Measurements from ENCODE around the gene NCOR1.
A peak's percentile ranks its signal among the peaks of the same experiment; 100 is the strongest.
"Not testable (repeated sequence)": the region's sequence is repeated elsewhere in the genome, so short reads cannot be mapped to it uniquely, and the experiment has no call there.

Gene NCOR1

GRCh38 chr17:16085066-16085699 lies 130.2 kb downstream of the NCOR1 start:
- DNase-seq (ENCODE audit: low spot score): no peak

DNA sequence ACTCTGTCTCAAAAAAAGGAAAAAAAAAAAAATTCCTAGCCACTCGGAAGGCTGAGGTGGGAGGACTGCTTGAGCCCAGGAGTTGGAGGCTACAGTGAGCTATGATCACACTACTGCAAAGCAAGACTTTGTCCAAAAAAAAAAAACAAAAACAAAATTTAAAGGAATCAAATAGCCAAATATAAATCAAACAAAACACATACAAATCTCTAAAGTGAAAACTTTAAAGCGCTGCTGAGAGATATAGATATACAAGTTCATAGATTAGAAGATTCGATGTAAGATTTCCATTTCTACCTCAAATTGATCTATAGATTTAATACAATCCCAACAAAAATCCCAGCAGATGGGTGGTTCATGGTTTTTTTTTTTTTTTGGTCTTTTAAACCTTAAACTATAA lies 132.1 kb downstream of the NCOR1 start:
- DNase-seq (ENCODE audit: low spot score): no peak

DNA sequence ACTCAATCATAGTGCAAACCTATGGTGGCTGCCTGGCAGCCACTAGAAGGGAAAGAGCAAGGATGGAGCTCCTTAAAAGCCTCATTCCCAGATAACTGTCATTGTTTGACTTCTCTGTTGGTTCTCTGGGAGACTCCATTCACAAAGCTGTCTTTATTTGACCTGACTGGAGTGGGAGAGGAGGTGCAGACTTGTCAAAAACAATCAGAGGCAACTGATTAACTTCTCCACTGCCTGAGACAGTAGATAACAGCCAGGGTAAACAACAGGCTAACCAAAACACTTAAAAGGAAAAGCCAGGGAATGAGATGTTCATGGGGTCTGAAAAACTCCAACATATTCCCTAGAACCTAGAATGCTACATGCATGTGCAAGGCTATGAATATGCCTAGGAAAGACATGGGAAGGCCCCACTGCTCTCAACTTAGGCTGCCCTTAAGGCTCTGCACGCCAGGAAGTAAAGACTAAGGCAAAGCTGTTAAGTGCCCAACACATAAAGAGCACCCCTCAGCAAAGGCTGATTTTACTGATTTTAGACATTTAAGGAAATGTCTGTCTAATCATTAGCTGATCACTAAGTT lies 133.7 kb downstream of the NCOR1 start:
- no peak for DNase-seq (ENCODE audit: low spot score)

GRCh38 chr17:16080366-16080765 lies 135.0 kb downstream of the NCOR1 start:
- no peak for DNase-seq (ENCODE audit: low spot score)

DNA sequence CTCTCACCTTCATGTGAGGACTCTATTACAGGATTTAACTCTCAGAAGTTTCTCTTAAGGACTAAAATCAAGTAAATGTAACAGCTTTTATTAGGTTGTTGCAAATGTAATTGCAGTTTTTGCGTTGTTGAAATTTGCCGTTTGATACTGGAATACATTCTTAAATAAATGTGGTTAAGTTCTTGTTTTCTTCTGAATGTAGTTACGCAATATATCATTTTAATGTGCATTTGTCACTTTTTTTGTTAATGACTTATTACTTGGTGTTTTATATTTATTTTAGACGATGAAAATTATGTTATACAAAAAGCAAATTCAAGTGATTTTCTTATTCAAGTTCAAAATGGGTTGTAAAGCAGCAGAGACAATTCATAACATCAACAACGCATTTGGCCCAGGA lies 139.4 kb downstream of the NCOR1 start:
- no peak for DNase-seq (ENCODE audit: low spot score)

DNA sequence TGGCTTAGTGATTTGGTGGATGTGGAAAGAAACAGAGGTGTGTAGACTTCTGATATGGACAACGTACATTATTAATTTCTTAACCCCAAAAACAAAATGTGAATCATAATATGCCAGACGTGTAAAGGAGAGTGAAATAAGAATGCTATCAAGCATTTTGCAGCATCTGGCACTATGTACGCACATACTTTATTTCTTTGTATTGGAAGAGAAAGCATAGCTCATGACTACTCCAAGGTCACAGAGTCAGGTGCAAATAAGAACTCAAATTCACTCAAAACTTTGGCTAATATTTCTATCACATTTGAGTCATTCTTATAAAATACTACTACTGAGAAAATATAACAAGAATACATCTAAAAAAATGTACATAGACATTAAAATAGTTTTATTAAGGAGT lies 140.9 kb downstream of the NCOR1 start:
- DNase-seq (ENCODE audit: low spot score): no peak

DNA sequence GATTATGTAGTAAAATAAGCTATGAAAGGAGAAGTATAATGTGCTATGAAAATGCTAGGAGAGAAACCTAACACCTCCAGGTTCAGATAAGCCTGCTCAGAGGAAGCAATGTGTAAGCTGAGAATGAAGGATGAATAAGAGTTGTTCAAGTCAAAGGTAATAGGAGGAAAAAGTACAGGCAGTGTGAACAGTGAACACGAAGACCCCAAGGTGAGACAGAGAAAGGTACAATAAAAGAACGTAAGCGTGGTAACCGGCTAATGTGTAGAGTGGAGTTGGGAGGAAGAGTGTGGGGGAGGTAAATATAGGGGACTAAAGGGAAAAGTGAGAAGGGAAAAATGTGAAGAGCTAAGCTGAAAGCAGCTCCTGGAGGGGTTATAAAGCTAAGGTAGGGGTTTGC lies 141.5 kb downstream of the NCOR1 start:
- DNase-seq (ENCODE audit: low spot score): no peak

DNA sequence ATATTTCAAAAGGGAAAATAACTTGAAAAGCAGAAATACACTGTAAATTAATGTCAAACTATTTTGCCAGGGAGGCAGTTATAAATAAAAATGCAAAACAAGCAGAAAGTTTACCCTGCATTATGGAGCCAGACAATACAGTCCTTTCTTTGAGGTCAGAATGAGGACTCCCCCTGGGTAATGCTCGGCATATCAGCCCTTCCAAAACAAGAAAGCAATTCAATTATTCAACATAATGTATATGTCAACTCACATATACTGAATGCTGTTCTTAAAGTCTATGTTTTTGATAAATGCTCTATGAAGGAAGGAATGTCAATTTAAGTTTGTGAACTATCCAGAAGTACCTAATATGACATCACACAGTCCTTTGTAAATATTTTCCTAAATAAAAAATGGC lies 143.3 kb downstream of the NCOR1 start:
- DNase-seq (ENCODE audit: low spot score): no peak

- no peak for DNase-seq (ENCODE audit: low spot score)
Observed at GRCh38 chr17:16068323-16068722, 147.0 kb downstream of the NCOR1 start.

- DNase-seq (ENCODE audit: low spot score): no peak
Observed at GRCh38 chr17:16066125-16066524, 149.2 kb downstream of the NCOR1 start.

GRCh38 chr17:16061631-16062030 lies 153.7 kb downstream of the NCOR1 start:
- no peak for DNase-seq (ENCODE audit: low spot score)

DNA sequence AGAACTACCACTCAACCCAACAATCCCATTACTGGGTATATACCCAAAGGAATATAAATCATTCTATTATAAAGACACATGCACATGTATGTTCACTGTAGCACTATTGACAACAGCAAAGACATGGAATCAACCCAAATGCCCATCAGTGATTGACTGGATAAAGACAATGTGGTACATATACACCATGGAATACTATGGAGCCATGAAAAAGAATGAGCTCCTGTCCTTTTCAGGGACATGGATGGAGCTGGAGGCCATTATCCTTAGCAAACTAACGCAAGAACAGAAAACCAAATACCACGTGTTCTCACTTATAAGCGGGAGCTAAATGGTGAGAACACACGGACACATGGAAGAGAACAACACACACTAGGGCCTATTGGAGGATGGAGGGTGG lies 160.2 kb downstream of the NCOR1 start:
- not testable (repeated sequence) for DNase-seq (ENCODE audit: low spot score)

DNA sequence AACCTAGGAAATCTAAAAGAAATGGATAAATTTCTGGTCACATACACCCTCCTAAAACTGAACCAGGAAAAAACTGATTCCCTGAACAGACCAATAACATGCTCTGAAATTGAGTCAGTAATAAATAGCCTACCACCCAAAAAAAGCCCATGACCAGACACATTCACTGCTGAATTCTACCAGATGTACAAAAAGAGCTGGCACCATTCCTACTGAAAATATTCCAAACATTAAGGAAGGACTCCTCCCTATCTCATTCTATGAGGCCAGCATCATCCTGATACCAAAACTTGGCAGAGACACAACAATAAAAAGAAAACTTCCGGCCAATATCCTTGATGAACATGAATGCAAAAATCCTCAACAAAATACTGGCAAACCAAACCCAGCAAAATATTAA lies 162.8 kb downstream of the NCOR1 start:
- no peak for DNase-seq (ENCODE audit: low spot score)

GRCh38 chr17:16050844-16051243 lies 164.5 kb downstream of the NCOR1 start:
- DNase-seq (ENCODE audit: low spot score): no peak

- no peak for DNase-seq (ENCODE audit: low spot score)
Observed at GRCh38 chr17:16048811-16049449, 166.4 kb downstream of the NCOR1 start.

DNA sequence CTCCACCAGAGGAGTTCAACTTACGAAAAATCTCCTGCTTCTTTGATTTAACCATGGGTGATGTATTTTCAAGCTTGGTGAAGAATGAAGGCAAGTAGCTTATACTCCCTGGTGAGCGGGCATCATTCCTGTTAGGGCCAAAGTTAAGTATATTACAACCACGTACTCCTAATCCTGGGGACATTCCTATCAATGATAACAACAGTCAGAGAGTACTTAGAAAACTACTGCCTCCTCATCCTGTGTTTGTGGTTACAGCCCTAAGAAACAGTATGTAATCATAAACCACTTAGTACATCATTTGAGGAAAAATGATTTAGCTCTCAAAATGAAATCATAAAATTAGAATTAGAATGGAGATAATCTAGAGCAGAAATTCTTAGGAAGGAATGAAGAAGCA lies 168.4 kb downstream of the NCOR1 start:
- DNase-seq (ENCODE audit: low spot score): no peak

- DNase-seq (ENCODE audit: low spot score): no peak
Observed at GRCh38 chr17:16044487-16044886, 170.8 kb downstream of the NCOR1 start.

- DNase-seq (ENCODE audit: low spot score): no peak
Observed at GRCh38 chr17:16040710-16041251, 174.6 kb downstream of the NCOR1 start.

GRCh38 chr17:16037636-16038035 lies 177.7 kb downstream of the NCOR1 start:
- DNase-seq (ENCODE audit: low spot score): no peak

DNA sequence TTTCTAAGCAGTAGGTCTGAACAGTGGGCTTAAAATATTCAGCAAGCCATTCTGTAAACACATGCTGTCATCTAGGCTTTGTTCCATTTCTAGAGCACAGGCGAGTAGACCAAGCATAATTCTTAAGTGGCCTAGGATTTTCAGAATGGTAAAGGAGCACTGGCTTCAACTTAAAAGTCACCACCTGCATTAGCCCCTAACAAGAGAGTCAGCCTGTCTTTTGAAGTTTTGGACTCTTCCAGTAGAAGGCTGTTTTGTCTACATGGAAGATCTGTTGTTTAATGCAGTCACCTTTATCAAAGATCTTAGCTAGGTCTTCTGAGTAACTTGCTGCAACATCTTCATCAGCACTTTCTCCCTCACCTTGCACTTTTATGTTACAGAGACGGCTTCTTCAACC lies 179.1 kb downstream of the NCOR1 start:
- DNase-seq (ENCODE audit: low spot score): no peak

- no peak for DNase-seq (ENCODE audit: low spot score)
Observed at GRCh38 chr17:16033729-16034349, 181.5 kb downstream of the NCOR1 start.

DNA sequence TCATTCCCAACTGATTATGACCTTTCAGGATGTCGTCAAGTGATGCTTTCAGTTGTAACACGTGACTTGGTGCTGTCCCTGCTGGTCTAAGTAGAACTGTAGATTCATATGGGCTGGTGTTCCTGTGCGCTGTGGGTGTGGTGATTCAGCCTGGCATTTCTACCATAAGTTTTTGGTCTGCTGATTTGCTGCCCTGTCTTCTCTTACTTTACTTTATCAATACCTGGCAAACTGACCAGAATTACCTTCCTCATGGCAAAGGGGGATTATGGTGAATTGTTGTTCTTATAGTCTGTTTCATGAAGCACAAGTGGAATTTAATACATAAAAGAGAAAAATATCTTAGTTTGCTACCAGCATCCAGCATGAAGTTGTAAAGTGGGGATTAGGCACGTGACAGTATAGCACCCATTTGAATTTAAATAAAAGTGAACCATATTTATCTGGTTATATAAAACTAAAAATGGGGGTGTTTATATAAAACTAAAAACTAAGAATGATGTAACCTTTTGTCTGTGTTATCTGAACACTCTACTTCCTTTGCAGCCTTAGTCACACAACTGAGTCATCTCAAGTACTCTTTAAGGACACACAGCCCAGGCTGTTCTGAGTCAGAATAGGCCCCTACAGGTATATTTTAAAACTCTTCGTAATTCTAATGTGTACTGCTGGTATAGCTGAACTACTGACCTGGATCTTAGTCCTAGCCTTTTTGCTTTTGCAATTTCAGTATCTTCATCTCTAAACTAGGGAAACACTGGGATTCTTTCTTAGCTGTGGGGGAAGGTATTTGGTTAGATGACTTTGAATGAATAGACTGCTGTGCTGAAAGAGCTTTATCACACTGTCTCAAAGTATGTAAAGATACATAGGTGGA lies 187.4 kb downstream of the NCOR1 start:
- peak; percentile 82 for DNase-seq (ENCODE audit: low spot score)

Data from SW480 (cell line).